ENCODE measurements around the gene SIM2.

Gene SIM2

GRCh38 chr21:36747815-36748383 lies 49.0 kb downstream of the SIM2 start:
- H3K4me3 ChIP-seq (ENCODE audit: low read depth, low read length): peak overlapping the region; percentile 49
- TF ChIP-seq CTCF (IDR thresholded peaks at IDR 0.05; ENCODE audit: insufficient read depth, low read length, missing control alignments): peak; percentile 53
- POLR2A ChIA-PET: no interaction called here
- CTCF ChIA-PET: interaction anchor here (0.6 to 5.9 kb wide), 19 partner anchors 11 to 244 kb away, joined by 3 to 63 read pairs (median 4); no protein-coding TSS in a partner anchor
- DNase-seq (ENCODE audit: low read depth, low spot score): no peak

GRCh38 chr21:36749935-36750575 lies 51.1 kb downstream of the SIM2 start:
- no peak overlapping the region for H3K4me3 ChIP-seq (ENCODE audit: low read depth, low read length)
- no peak for TF ChIP-seq CTCF (IDR thresholded peaks at IDR 0.05; ENCODE audit: insufficient read depth, low read length, missing control alignments)
- no peak for DNase-seq (ENCODE audit: low read depth, low spot score)
- ChIA-PET POLR2A (no interaction called here), CTCF (interaction anchor here (1.0 to 5.9 kb wide), 6 partner anchors 10 to 258 kb away, joined by 3 to 63 read pairs (median 11); no protein-coding TSS in a partner anchor)

DNA sequence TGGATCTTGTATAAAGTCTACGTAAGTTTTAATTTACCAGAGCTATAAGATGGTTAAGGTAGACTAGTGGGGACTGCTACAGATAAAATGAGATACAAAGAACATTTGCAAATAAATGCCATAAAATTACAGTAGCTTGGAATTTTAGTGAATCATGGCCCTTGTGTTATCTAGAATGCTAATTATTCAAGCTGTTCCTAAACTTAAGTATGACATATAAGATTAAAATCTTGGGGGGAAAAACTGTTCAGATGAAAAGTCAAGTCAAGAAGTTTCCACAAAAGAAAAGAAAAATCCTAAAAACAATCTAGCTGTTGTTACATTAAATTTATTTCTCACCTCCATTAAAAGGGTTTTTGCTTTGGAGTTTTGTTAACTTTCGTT lies 51.7 kb downstream of the SIM2 start:
- no peak for TF ChIP-seq CTCF (IDR thresholded peaks at IDR 0.05; ENCODE audit: insufficient read depth, low read length, missing control alignments)
- H3K4me3 ChIP-seq (ENCODE audit: low read depth, low read length): no peak overlapping the region
- no peak for DNase-seq (ENCODE audit: low read depth, low spot score)
- CTCF ChIA-PET: interaction anchor here (1.0 to 5.9 kb wide), 4 partner anchors 10 to 174 kb away, joined by 3 to 63 read pairs (median 27); no protein-coding TSS in a partner anchor
- POLR2A ChIA-PET: no interaction called here

DNA sequence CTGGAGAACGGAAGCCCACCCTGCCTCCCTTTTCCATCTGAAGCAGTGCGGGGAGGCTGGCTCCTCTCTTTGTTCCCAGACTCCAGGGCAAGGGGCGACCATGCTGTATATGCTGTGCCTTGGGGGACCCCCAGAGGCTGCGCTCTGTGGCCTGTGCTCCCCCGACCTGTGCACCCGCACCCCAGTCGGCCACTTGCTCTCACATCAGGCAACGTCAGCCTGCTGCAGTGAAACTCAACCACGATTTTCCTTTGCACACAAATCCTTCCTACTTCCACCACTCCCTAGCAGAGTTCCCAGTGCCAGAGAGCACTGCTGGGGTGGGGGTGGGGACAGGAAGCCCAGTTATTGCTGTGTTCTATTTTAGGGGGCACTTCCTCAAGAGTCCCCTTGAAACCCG lies 52.5 kb downstream of the SIM2 start:
- TF ChIP-seq CTCF (IDR thresholded peaks at IDR 0.05; ENCODE audit: insufficient read depth, low read length, missing control alignments): no peak
- POLR2A ChIA-PET: no interaction called here
- CTCF ChIA-PET: interaction anchor here (2.1 kb wide), 2 partner anchors 14 to 173 kb away, joined by 5 to 10 read pairs; no protein-coding TSS in a partner anchor
- H3K4me3 ChIP-seq (ENCODE audit: low read depth, low read length): no peak overlapping the region
- no peak for DNase-seq (ENCODE audit: low read depth, low spot score)

GRCh38 chr21:36753556-36753955 lies 54.6 kb downstream of the SIM2 start:
- ChIA-PET CTCF (interaction anchor here (0.9 to 2.2 kb wide), 8 partner anchors 8 to 174 kb away, joined by 3 to 10 read pairs (median 5); no protein-coding TSS in a partner anchor), POLR2A (no interaction called here)
- H3K4me3 ChIP-seq (ENCODE audit: low read depth, low read length): no peak overlapping the region
- no peak for TF ChIP-seq CTCF (IDR thresholded peaks at IDR 0.05; ENCODE audit: insufficient read depth, low read length, missing control alignments)
- peak; percentile 29 for DNase-seq (ENCODE audit: low read depth, low spot score)

DNA sequence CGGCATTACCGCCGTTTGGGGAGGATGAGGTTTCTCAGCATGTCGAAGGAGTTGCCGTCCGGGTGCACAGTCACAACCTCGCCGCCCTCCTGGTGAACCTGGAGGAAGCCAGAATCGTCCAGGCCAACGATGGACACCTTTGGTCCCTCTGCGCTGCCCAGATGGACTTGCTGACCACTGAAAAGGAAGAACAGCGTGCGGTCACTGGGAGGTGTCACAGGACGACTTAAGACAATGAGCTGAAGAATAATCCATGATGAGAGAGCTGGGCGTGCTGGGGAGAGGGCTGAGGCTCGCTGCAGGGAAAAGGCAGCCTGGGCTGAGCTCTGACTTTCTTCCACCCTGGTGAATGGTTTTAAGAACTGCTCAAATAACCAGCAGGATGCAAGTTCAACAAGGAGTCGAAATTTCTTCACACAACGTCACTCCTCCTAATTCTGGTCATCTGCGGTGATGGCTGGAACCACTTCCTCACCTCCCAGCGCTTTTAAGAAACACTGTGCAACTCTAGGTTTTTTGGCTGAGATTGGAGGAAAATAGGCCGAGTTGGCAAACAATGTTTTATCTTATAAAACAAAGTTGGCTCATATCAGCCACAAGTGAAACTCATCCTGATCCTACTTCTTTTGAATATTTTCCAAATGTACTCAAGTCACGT lies 55.5 kb downstream of the SIM2 start:
- ChIA-PET CTCF (interaction anchor here (0.8 to 1.1 kb wide), 4 partner anchors 7 to 332 kb away, joined by 3 read pairs; no protein-coding TSS in a partner anchor), POLR2A (no interaction called here)
- DNase-seq (ENCODE audit: low read depth, low spot score): no peak
- H3K4me3 ChIP-seq (ENCODE audit: low read depth, low read length): no peak overlapping the region
- no peak for TF ChIP-seq CTCF (IDR thresholded peaks at IDR 0.05; ENCODE audit: insufficient read depth, low read length, missing control alignments)
